Activated T-helper 1 cell treated with Interleukin-2 at 50 U/mL for 16 hours (primary cell): ENCODE measurements around the gene TSPAN9.

Experiments
- DNase-seq: peaks from one replicate; pipeline ENCODE4 v3.0.0-alpha.2; 2020; ENCODE audit warnings: low read depth

The TSPAN9 gene, protein sequence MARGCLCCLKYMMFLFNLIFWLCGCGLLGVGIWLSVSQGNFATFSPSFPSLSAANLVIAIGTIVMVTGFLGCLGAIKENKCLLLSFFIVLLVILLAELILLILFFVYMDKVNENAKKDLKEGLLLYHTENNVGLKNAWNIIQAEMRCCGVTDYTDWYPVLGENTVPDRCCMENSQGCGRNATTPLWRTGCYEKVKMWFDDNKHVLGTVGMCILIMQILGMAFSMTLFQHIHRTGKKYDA

DNA sequence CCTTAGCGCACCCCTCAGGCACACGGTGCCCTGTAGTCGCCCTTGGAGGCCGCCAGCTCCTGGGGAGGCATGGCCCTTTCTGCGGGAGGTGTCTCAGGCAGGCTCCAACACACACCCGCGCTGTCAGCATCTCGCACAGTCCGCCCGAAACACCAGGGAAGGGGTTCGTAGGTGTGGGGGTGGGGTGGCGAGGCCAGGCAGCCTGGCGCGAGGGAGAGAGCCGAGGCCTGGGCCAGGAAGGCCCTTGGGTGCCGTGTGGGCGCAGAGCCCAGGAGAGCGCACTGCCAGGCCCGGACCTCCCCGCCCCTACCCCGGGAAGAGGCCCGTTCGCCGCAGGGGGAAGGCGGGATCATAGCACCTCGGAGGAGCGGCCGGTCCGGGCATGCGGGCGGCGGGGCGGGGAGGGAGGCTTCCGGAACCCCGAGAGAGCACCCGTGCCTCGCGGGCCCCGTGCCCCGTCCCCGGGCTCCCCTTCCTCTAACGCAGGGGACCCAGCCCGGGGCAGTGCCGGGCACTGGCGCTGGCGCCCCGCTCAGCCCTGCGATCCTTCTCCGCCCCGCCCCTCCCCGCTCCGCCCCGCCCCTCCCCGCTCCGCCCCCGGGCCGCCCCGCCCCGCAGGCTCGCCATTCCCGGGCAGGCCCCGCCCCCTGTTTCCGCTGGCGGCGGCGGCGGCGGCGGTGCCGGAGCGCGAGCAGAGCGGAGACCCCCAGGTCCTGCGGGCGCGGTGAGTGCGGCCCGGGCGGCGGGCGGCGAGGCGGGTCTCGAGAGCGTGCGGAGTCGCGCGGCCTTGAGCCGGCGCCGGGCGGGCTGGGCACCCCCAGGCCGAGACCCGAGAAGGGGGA is at the start of gene TSPAN9:
TSPAN9 (plus strand) TSS at position 650 of the 842 bp plus-strand sequence. CDS start 123,815 bp downstream, outside the sequence.
- DNase-seq: peak; percentile 48

DNA sequence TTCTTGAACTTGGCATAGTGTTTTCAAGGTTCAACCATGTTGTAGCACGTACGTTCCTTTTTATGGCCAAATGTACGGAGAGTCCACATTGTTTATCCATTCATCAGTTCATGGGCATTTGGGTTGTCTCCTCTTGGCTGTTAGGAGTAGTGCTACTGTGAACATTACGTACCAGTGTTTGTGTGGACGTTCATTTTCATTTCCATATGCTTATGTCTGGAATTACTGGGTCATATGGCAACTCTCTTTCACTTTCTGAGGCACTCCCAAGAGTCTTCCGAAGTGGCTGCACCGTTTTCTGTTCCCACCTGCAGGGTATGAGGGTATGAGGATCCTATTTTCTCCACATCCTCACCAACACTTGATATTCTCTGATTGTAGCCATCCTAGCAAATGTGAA is 49.1 kb upstream of the TSPAN9 start:
- DNase-seq: no peak

DNA sequence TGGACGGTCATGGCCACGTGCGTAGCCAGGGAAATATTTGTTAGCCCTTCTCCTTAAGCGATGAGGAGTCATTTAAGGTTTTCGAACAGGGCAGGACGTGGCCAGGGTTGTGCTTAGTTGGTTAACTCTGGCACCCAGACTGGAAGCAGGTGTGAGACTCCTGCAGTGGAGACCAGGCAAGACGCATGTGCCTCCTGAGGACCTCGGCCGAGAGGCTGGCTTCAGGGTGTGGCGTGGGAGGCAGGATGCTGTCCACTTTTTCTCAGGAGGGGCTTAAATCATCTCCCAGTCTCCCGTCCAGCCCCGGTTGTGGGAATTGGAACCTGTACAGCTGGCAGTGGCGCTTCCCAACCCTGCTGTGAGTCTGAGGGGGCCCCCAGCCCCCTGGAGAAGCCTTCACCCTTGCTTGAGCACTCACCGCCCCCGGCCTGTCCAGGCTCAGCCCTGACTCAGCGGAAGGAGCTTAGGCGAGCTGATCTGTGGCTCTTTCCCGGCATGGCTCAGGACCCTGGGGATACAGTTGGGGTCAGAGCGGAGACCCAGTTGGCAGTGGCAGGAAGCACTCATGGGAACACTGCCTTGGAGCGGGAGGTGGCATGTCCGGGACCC is 46.3 kb upstream of the TSPAN9 start:
- DNase-seq: no peak

DNA sequence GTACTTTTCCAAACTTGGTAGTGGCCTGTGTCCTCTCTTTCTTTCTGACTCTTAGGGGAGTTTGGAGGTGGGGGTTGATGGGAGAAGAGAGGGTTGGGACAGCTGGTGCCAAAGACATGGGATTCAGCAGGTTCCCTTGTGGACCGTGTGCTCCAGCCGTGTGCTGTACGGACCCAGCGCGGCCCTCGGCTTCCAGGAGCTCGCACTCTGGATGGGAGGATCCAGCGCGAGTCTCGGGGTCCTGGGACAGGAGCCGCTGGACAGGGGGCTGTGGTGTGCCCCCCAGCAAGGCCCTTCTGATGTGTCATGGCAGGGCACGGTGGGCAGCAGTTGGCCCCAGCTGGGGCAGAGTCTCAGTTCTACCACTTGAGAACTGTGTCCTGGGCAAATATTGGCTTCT is 45.0 kb upstream of the TSPAN9 start:
- no peak for DNase-seq

DNA sequence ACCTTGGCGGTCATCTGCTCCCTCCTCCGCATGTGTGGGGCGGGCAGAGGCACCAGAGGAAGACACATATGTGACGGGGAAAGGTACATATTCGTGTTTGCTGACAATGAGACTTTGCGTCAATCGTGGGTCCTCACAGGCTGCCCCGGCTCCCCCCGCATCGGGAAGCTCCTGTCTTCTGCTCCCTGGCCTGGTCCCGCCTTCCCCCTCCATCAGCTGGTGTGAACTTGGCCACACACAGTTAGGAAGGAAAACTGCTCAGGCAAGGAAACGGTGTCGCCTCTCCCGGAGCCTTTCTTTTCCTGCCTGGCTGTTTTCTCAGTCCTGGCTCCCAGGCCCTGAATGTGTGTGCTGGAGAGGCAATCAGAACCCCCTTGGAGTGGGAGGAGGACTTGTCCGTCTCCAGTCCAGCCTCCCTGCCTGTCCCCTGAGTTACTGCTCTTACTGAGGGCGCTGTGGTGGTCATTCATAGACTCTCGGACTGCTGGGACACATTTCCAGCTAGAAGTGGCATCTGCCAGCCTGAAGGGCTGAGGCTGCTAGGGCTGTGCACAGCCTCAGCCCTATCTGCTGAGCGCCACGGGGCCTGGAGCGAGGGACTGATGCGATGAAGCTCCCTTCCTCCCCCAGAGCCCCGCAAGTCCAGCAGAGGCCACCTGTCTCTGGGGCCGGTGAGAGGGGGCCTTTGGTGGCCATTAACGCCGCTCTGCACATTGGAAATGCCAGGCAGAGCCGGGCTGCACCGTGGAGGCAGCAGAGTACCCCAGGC is 44.2 kb upstream of the TSPAN9 start:
- no peak for DNase-seq

DNA sequence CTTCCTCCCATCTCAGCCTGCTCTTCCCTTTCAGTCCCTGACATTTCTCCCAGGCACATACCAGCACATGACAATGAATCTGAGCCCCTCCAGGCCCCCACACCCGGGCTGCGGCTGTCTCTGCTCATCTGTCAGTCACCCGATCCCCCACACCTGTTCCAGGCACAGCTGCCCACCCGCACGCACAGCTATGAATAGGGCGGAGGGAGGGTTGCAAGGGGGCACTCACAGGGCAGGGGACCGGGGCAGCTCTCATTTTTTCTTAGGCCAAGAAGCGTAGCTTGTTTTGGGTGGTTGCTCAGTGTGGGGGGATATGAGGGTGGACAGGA is 43.7 kb upstream of the TSPAN9 start:
- no peak for DNase-seq

DNA sequence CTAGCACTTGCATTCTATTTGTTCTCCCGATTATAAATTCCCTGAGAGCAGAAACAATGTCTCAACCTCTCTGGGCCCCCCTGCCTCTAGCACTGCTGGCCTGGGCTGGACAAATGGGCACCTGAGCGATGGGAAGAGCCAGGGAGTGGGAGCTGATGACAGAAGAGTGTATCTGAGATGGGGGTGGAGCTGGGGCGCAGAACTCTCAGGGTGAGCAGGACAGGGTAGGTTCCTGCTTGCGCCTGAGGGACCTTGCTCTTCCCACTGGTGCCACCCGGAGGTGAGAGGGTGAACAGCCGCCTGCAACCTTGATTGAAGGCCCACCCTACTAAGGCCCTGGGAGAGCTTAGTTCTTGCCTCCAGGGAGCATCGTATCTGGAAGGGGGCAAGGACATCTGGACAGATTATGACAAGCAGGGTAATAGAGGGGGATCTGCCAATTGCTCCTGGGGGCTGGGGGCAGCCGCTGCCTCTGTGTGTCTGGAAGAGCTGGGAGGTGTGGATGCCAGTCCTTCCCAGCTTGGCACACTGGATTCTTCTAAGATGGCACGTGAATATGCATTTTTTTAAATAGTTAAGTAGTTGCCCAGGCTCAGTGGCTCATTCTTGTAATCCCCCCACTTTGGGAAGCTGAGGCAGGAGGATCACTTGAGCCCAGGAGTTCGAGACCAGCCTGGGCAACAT is 43.0 kb upstream of the TSPAN9 start:
- no peak for DNase-seq

DNA sequence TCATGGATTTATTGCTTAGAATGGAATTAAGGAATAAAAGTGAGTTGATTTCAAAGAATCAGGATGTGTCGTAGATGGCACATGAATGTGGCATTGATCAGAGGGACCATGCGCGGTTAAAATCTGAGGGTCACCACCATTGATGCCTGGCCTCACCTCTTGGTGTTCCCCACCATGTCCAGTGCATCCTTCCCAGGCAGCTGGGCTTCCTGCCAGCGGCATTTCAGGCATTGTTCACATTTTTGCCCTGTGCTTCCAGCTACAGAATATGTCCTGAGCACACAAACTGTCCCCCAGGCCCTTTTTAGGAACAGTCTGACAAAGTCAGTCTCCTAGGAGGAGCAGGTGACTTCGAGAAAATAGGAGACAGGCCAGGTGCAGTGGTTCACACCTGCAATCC is 42.0 kb upstream of the TSPAN9 start:
- no peak for DNase-seq

DNA sequence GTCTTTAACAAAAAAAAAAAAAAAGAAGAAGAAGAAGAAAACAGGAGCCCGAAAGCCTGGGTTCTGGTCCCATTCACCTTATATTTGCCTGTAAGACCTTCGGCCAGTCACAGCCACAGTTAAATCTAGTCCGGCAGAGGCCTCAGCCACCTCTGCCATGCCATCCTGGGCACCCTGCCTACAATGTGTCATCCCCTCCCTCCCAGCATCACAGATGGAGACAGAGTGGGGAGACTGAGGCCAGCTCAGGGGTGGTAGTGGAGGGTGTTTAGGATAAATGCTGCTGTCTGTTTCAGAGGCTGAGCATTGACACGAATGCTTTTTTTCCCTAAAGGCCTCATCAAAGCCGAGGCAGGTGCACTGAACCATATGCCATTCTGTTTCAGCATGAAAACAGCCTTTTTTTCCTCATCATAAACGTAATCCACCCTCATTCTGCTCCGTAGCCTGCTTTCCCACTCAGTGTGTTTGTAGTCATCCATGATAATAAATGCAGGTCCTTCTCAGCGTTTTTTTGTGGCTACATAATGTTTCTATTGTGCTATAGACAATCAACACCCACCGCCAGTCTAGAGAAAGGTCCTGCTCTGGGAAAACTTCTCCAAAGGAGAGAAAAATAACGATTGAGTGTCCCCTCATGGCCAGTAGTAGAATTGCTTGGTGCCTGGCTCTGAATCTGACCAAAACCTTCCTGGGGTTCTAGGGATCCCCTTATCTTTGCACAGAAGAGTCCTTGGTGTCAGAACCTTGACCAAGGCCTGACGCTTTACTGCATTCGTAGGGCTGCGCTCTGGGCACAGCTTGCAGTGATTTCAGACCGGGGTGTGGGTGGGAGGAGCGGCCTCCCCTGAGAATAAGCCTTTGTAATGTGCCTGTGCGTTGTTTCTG is 41.1 kb upstream of the TSPAN9 start:
- DNase-seq: no peak

DNA sequence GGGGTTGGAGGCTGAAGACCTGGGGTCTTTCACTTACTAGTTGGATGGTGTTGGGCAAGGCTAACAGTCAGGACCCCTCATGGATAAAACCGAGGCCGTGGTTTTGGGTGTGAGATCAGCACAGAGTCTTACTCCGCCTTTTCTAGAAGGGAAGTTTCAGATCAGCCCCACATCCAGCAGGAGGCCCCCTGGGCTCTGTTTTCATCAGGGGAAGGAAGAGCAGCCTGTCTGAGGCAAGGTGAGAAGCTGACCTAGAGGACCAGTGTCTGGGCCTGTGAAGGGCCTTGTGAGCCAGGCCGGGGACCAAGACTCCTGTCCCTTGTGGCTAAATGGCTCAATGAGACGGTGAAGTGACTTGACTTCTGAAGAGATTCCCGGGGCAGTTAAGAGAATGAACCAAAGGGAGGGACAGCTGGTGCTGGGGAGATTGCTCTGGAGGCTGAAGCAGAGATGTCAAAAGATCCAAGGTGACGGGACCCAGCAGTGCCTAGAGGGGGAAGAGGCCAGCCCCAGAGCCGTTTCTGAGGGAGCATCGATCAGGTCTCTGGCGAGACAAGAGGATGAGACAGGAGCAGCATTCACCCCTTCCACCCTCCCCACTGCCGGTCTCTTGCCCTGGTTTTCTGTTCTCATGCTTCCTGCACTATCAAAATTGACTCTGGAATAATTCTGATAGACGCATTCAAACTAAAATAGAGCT is 40.1 kb upstream of the TSPAN9 start:
- DNase-seq: no peak

DNA sequence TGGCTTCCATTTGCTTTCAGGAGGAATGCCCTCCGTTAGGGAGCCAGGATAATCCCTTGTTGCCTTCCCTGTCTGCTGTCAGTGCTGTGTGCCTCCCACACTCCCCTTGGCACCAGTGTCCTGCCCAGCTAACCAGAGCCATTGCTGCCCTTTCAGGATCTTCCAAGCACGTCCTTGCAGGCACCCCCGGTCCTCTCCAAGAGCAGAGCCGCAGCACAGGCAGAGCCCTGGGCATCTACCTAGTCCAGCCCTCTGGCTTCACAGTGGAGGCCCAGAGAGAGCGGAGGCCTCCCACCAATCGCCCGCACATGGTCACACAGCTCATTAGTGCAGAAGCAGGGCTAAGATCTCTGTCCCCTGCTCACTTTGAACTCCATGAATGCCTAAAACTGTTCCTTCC is 39.0 kb upstream of the TSPAN9 start:
- DNase-seq: no peak

DNA sequence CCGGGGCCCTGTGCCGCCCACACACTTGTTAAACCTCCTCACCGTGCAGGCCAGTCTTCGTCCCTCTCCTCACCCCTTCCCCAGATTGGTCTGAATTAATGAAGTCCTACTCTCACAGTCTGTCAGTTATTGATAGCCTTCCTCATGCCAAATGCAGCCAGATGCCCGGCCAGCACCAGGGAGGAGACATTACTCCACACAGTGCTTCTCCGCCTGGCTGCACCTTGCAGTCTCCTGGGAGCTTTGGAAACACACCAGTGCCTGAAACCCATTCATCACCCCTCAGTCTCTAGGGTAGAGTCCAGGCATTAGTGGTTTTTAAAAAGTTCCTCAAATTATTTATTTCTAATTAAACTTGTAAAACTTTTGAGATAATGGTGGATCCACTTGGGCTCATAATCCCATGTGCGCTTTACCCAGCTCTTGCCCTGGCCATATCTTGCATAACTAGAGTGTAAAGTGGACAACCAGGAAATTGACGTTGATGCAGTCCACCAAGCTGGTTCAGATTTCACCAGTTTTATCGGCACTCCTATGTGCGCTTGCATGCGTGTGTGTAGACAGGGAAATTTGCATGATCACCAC is 38.2 kb upstream of the TSPAN9 start:
- no peak for DNase-seq

DNA sequence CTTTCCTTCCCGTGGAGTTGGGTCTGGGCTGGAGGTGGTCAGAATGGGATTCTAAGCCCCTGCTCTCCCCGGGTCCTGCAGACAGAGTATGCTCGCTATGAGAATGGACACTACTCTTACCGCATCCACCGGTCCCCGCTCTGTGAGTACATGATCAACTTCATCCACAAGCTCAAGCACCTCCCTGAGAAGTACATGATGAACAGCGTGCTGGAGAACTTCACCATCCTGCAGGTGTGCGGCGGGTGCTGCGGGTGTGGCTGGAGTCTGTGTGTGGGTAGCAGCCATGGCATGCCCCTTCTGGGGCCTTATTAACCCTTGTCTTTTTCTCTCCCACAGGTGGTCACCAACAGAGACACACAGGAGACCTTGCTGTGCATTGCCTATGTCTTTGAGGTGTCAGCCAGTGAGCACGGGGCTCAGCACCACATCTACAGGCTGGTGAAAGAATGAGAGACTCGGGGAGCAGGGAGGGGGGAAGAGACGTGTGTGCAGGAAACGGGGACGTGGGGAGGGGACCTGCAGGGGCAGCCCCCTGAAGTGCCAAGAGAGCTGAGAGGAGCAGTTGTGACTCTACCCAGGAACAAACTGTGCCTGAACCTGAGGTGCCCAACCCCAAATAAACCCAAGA is 37.0 kb upstream of the TSPAN9 start:
- no peak for DNase-seq

DNA sequence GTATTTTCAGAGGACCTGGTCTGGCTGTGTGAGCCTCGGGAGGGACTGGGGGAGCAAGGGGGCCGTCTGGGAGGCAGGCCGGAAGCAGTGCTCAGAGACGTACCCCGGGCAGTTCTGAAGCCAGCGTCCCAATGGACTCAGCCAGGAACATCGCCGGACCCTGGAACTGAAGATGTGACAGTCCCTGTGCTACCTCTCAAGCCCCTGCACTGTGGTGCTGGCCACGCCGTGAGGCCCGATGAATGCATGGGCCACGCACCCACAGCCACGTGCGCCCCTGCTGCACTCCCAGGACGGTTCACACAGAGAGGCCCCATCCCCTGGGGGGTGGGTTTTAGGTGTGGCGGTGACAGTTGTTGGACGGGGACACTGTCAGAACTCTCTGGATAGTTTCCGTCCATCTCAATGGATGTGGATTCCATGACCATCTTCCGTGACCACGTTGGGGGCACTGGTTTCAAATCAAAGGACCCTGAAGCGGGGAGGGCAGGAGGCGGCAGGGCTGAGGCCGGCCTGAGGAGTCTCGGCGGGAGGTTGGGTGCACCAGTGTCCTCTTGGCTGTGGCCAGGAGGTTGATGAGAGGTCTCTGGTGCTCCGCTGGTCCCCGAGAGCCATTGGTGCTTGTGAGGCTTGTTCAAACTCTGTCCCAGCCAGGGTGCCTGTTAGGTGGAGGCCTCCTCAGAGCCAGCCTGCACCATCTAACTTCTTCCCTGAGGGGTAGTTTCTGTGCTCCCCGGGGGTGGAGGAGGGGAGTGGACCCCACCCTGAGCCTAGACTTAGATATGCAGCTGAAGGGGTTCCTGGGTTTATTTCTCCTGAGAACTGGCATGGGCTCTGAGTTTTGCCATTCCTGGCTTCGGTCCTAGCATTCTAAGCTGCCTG is 36.3 kb upstream of the TSPAN9 start:
- DNase-seq: no peak

DNA sequence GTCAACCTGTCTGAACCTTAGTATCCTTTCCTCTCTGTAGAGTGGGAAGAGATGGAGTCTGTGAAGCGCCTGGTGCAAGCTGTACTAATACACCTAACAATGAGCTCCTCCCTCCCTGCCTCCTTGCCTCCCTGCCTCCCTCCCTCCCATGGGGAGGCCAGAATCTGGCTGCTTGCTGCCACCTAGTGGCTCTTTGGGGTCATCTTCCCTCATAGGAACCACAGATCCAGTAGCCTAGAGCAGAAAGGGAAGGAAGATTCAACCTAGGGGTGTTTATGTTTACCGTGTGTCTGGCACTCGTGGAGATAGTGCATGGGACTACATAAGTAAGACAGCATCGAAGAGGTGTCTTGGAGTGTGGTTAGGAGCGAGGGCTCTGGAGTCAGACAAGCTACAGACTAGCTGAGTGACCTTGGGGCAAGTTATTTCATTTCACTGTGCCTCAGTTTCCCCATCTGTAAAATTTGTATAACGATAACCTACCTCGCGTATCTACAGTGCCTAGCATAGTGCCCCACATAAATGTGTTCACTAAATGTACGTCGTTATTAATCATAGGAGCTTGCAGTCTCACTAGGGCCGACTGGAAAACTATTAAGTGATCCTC is 35.5 kb upstream of the TSPAN9 start:
- DNase-seq: no peak

DNA sequence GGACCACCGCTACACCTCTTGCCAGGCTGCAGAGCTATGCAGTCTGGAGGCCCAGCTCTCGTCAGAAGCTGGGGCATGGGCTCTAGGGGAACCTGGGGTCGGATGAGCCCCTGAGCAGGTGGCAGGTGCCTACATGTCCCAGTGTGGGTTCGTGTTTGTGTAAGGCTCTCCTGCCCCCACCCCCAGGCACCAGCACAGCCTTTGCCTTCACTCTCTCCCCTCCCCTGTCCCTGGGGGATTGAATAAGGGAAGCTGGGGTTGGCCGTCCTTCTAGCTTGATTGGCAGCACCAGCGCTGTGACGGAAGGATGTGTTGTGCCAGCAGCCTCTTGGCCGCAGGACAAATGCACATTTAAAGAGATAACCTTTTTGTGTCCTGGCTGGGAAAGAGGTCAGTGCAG is 34.8 kb upstream of the TSPAN9 start:
- no peak for DNase-seq

DNA sequence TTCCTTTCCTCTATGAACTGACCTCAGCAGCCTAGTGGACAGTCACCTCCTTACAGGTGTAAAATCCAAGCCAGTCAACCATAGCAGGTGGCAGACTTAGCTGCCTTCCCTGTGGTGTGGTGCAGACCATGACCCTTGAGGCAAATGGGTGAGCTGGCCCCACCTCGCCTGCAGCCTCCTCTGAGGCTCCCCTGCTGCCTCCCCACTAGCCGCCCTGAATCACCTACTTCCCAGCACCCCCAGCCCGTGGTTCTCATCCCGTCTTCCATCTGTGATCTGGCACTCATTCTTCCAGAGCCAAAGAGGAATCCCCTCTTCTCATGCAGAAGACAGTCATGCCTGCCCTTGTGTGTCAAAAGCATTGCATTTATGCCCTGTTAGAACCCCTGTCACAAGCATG is 34.4 kb upstream of the TSPAN9 start:
- DNase-seq: no peak

DNA sequence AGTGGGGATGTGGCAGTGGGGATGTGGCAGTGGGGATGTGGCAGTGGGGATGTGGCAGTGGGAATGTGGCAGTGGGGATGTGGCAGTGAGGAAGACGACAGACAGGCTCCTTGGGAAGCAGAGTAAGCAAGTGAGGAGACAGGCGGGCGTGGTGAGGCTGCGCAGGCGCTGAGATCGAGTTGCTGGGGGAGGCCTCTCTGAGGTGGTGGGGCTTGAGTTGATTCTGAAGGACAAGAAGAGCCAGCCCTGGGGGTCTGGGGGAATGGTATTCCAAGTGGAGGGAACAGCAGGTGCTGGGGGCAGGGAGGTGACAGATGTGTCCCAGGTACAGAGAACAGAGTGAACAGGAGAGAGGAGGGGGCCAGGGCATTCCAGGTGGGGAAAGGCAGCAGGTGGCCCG is 33.8 kb upstream of the TSPAN9 start:
- no peak for DNase-seq
